Mononuclear cell (primary cell): ENCODE measurements around the gene KIF25. TPM values are rescaled to one million over a fixed set of nuclear protein-coding genes. Genes with fewer than 3 reads are reported as not detected.

Source experiments
- H3K27me3 ChIP-seq: 2 replicates; pipeline ENCODE4 v1.6.0; 2011; ENCODE audit warnings: low read length, control low read depth; ENCODE audit not compliant: insufficient read depth
- H3K4me1 ChIP-seq: 2 replicates; pipeline ENCODE4 v1.5.1; 2011; ENCODE audit warnings: mild to moderate bottlenecking, low read length, control low read depth; ENCODE audit not compliant: insufficient read depth
- H3K4me3 ChIP-seq: 2 replicates; pipeline ENCODE4 v1.5.1; 2011; ENCODE audit warnings: mild to moderate bottlenecking, low read length, moderate library complexity
- H3K9me3 ChIP-seq: 2 replicates; pipeline ENCODE4 v1.5.1; 2011; ENCODE audit warnings: low read depth, mild to moderate bottlenecking, control low read depth, low read length
- total RNA-seq: library from RNA; depleted of rRNA; stranded (reverse); fragments of >200 nt; gene quantifications from one replicate; pipeline ENCODE4 v1.2.3, GENCODE V29; 2012

Gene KIF25
- total RNA-seq, 1 donor, result not detected

GRCh38 chr6:168090064-168090690 lies 92.7 kb downstream of the KIF25 start:
- Histone ChIP-seq H3K9me3 (no peaks in the 10 kb centered on the region), H3K4me3 (no peak overlapping the region), H3K27me3 (no peaks in the 10 kb centered on the region), H3K4me1 (no peaks in the 10 kb centered on the region)

- Histone ChIP-seq H3K9me3 (no peaks in the 10 kb centered on the region), H3K4me1 (no peaks in the 10 kb centered on the region), H3K4me3 (no peak overlapping the region), H3K27me3 (no peaks in the 10 kb centered on the region)
These were observed 93.2 kb downstream of the KIF25 start for GRCh38 chr6:168090706-168091105.

- Histone ChIP-seq H3K4me3 (no peak overlapping the region), H3K27me3 (no peaks in the 10 kb centered on the region), H3K9me3 (no peaks in the 10 kb centered on the region), H3K4me1 (no peaks in the 10 kb centered on the region)
These were observed 94.2 kb downstream of the KIF25 start for GRCh38 chr6:168091381-168092264.

GRCh38 chr6:168092541-168092940 lies 95.1 kb downstream of the KIF25 start:
- Histone ChIP-seq H3K27me3 (no peaks in the 10 kb centered on the region), H3K4me1 (no peaks in the 10 kb centered on the region), H3K9me3 (no peaks in the 10 kb centered on the region), H3K4me3 (no peak overlapping the region)

- Histone ChIP-seq H3K9me3 (no peaks in the 10 kb centered on the region), H3K27me3 (no peaks in the 10 kb centered on the region), H3K4me3 (no peak overlapping the region), H3K4me1 (no peaks in the 10 kb centered on the region)
These were observed 95.6 kb downstream of the KIF25 start for GRCh38 chr6:168093071-168093505.

GRCh38 chr6:168093634-168094033 lies 96.2 kb downstream of the KIF25 start:
- no peak overlapping the region for H3K4me3 ChIP-seq
- H3K9me3 ChIP-seq, result no peaks in the 10 kb centered on the region
- H3K27me3 ChIP-seq, result no peaks in the 10 kb centered on the region
- no peaks in the 10 kb centered on the region for H3K4me1 ChIP-seq

Other genes with a start within 250 kb of the KIF25 start
- gene AFDN, start 170.8 kb upstream of the KIF25 start, total RNA-seq, result 13.1 TPM
- not detected for gene FRMD1, start 81.5 kb downstream of the KIF25 start, total RNA-seq